Astrocyte of the spinal cord (primary cell): ENCODE measurements around the gene SAYSD1.
"Not testable (repeated sequence)": the region's sequence is repeated elsewhere in the genome, so short reads cannot be mapped to it uniquely, and the experiment has no call there.

ENCODE experiments used
- DNase-seq: peaks from one replicate; pipeline ENCODE4 v3.0.0; 2011; ENCODE audit warnings: low read depth, low spot score
- H3K4me3 ChIP-seq: 2 replicates; pipeline ENCODE4 v1.5.1; 2011; ENCODE audit warnings: low read depth, mild to moderate bottlenecking, low read length, moderate library complexity
- CTCF ChIP-seq: IDR thresholded peaks from 2 replicates; pipeline ENCODE4 v1.5.1; 2012; ENCODE audit warnings: low read depth, mild to moderate bottlenecking, low read length, inconsistent platforms
- in situ Hi-C: cut with HindIII; loops from 2 replicates; pipeline ENCODE4 v1.10.0; 2017; ENCODE audit warnings: low sequenced_read_pairs

SAYSD1 gene

DNA sequence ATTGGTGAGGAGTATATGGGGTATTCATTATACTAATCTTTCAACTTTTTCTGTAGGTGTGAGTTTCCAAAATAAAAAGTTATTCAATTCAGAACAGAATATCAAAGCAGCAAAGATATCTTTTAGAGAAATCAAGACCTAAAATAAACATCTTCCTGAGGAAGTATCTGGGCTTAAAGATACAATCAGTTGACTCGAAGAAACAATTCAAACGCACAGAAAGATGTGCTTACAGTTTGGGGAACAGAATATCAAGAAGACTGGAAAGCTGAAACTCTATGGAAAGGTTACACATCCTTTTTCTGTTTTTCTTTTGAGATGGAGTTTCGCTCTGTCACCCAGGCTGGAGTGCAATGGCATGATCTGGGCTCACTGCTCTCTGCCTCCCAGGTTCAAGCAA is 36.2 kb upstream of the SAYSD1 start:
- no peak for TF ChIP-seq CTCF
- in situ Hi-C loops = no loop called here
- DNase-seq = no peak
- H3K4me3 ChIP-seq = no peak overlapping the region

GRCh38 chr6:39144481-39145173 is 29.6 kb upstream of the SAYSD1 start:
- H3K4me3 ChIP-seq = no peak overlapping the region
- DNase-seq = no peak
- in situ Hi-C loops = no loop called here
- no peak for TF ChIP-seq CTCF

GRCh38 chr6:39143238-39143930 is 28.4 kb upstream of the SAYSD1 start:
- no peak overlapping the region for H3K4me3 ChIP-seq
- DNase-seq = no peak
- in situ Hi-C loops = no loop called here
- no peak for TF ChIP-seq CTCF

- in situ Hi-C loops = no loop called here
- no peak for DNase-seq
- no peak overlapping the region for H3K4me3 ChIP-seq
- TF ChIP-seq CTCF = no peak
Measured at GRCh38 chr6:39140556-39141167, 25.7 kb upstream of the SAYSD1 start.

- TF ChIP-seq CTCF = no peak
- peak; percentile 7 for DNase-seq
- in situ Hi-C loops = no loop called here
- no peak overlapping the region for H3K4me3 ChIP-seq
Measured at GRCh38 chr6:39137245-39137644, 22.3 kb upstream of the SAYSD1 start.

DNA sequence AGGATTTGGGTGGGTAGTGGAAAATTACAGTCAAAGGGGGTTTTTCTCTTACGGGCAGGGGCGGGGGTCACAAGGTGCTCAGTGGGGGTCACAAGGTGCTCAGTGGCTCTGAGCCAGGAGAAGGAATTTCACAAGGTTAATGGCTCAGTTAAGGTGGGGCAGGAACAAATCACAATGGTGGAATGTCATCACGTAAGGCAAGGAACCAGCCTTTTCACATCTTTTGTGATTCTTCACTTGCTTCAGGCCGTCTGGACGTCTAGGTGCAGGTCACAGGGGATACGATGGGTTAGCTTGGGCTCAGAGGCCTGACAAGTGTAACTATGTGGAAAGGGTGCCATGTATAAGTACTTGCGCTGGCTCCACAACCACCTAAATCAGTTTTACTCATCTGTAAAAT is 21.2 kb upstream of the SAYSD1 start:
- DNase-seq, H3K4me3 ChIP-seq, in situ Hi-C loops: not testable (repeated sequence)

- H3K4me3 ChIP-seq, DNase-seq, in situ Hi-C loops: not testable (repeated sequence)
Measured at GRCh38 chr6:39134761-39135160, 19.8 kb upstream of the SAYSD1 start.
